B cell (primary cell): ENCODE data around the gene MYL10.

Experiments
- CTCF ChIP-seq: fragments of 200-600 bp; IDR thresholded peaks from one replicate; pipeline ENCODE4 v1.8.0; 2022; ENCODE audit warnings: antibody characterized with exemption, mild to moderate bottlenecking
- EZH2 ChIP-seq: IDR thresholded peaks from 2 replicates; pipeline ENCODE4 v1.6.1; 2012; ENCODE audit warnings: borderline replicate concordance, low read depth, mild to moderate bottlenecking, moderate library complexity, low read length; ENCODE audit not compliant: insufficient read depth, poor library complexity, severe bottlenecking

DNA sequence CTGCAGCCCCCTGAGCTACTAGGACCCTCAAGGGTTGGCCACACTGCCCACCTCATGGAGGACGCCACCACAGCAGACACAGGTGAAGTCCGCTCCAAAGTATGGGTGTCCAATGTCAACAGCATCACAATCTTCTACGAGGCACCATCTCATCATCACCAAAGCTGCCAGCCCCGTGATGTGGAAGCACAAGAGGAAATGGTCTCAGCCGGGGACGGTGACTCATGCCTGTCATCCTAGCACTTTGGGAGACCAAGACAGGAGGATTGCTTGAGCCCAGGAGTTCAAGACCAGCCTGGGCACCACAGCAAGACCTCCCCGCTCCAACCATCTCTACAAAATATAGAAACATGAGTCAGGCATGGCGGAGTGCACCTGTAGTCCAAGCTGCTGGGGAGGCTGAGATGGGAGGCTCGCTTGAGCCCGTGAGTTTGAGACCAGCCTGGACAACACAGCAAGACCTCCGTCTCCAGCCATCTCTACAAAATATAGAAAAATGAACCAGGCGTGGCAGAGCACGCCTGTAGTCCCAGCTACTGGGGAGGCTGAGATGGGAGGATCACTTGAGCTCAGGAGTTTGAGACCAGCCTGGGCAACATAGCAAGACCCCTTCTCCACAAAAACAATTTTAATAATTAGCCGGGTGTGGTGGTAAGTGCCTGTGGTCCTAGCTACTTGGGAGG, 48.8 kb upstream of the MYL10 start:
- TF ChIP-seq CTCF (no peak), EZH2 (no peak)
